HCT116 (cell line): ENCODE measurements around the gene RPL31. TPM values are rescaled to one million over a fixed set of nuclear protein-coding genes. Genes with fewer than 3 reads are reported as not detected.

Experiments used
- ATAC-seq: fragments of 200-7000 bp; cut with Tn5 transposase; 2 replicates; pipeline ENCODE4 v1.9.1; 2020; ENCODE audit warnings: mild to moderate bottlenecking, moderate library complexity
- BruUV-seq: library from RNA; stranded (reverse); fragments of 400-500 nt; replicated peaks from 2 replicates; lab custom pipeline; 2021; lab: Mats Ljungman, UMichigan
- CTCF ChIA-PET: fragments of 300-600 bp; sonication (Branson Sonifier 250); formaldehyde crosslinking; loops from one replicate; lab custom pipeline; 2021; ENCODE audit warnings: antibody characterized with exemption; lab: Charles Lee
- POLR2A ChIA-PET: fragments of 300-600, 350-600 bp; sonication (Branson Sonifier 250); formaldehyde crosslinking; loops from one replicate; lab custom pipeline; 2021; ENCODE audit warnings: antibody characterized with exemption; lab: Charles Lee
- RAD21 ChIA-PET, 2 experiments: fragments of 300-600 bp; sonication (Branson Sonifier 250); formaldehyde crosslinking; loops; one replicate each; lab custom pipeline; 2023; ENCODE audit warnings: low total read pairs in 2 of 2; ENCODE audit not compliant: uncharacterized antibody in 2 of 2, unreplicated experiment in 2 of 2, low non-redundant PET in 1 of 2; lab: Charles Lee
- DNase-seq: peaks from one replicate; pipeline ENCODE4 v3.0.0-alpha.2; 2010; ENCODE audit warnings: low read depth, low spot score
- H2AFZ ChIP-seq: fragments of 200-600 bp; shearing (Covaris generic), sonication (generic); 2 replicates; pipeline ENCODE4 v1.6.1; 2017; ENCODE audit warnings: low read depth, mixed run types, mixed read lengths, antibody characterized with exemption, low read length; ENCODE audit not compliant: poor library complexity, severe bottlenecking
- H3K27ac ChIP-seq: 2 replicates; pipeline ENCODE4 v1.5.1; 2012; ENCODE audit warnings: low read depth, low read length
- H3K27me3 ChIP-seq: fragments of 200-600 bp; sonication (generic); 2 replicates; pipeline ENCODE4 v1.6.1; 2016; ENCODE audit warnings: mixed run types, low read length, mixed read lengths; ENCODE audit not compliant: insufficient read depth
- H3K36me3 ChIP-seq, 2 experiments: fragments of 200-500 bp in 1 of 2; fragments of 200-600 bp in 1 of 2; sonication (Bioruptor generic) in 1 of 2; sonication (generic) in 1 of 2; 2 replicates each; pipeline versions ENCODE4 v1.5.1 to v1.6.1; 2014 to 2016; ENCODE audit warnings: low read length in 2 of 2, inconsistent platforms in 1 of 2, mixed read lengths in 1 of 2, mixed run types in 1 of 2; ENCODE audit not compliant: insufficient read depth in 2 of 2, control insufficient read depth in 1 of 2
- H3K4me1 ChIP-seq, 2 experiments: fragments of 200-600 bp in 1 of 2; sonication (generic) in 1 of 2; 2 replicates each; pipeline versions ENCODE4 v1.5.1 to v1.6.1; 2012 to 2017; ENCODE audit warnings: low read length in 2 of 2, inconsistent platforms in 1 of 2, mild to moderate bottlenecking in 1 of 2, mixed read lengths in 1 of 2, mixed run types in 1 of 2, moderate library complexity in 1 of 2; ENCODE audit not compliant: insufficient read depth in 2 of 2, control insufficient read depth in 1 of 2
- H3K4me2 ChIP-seq: fragments of 200-600 bp; sonication (generic); 2 replicates; pipeline ENCODE4 v1.6.1; 2017; ENCODE audit warnings: mixed run types, low read length, mixed read lengths
- H3K4me3 ChIP-seq, 2 experiments: fragments of 200-600 bp in 1 of 2; sonication (generic) in 1 of 2; replicated peaks in 1 of 2; 2 replicates each; pipeline ENCODE4 v1.5.1; 2011 to 2016; ENCODE audit warnings: low read length in 2 of 2, control low read depth in 1 of 2, low read depth in 1 of 2, mild to moderate bottlenecking in 1 of 2, mixed read lengths in 1 of 2, mixed run types in 1 of 2
- H3K79me2 ChIP-seq: fragments of 200-600 bp; sonication (generic); 2 replicates; pipeline ENCODE4 v1.6.1; 2017; ENCODE audit warnings: mild to moderate bottlenecking, mixed run types, low read length, moderate library complexity, mixed read lengths; ENCODE audit not compliant: insufficient read depth
- H3K9ac ChIP-seq: fragments of 200-600 bp; sonication (generic); 2 replicates; pipeline ENCODE4 v1.6.1; 2016; ENCODE audit warnings: low read length, mixed read lengths
- H3K9me2 ChIP-seq: fragments of 200-600 bp; sonication (generic), shearing (Covaris generic); 2 replicates; pipeline ENCODE4 v1.6.1; 2017; ENCODE audit warnings: mixed run types, mild to moderate bottlenecking, moderate library complexity; ENCODE audit not compliant: insufficient read depth
- H3K9me3 ChIP-seq, 2 experiments: fragments of 200-500 bp in 1 of 2; fragments of 200-600 bp in 1 of 2; sonication (Bioruptor generic) in 1 of 2; sonication (generic) in 1 of 2; 2 replicates each; pipeline ENCODE4 v1.6.1; 2014 to 2017; ENCODE audit warnings: low read length in 2 of 2, mixed read lengths in 2 of 2, inconsistent platforms in 1 of 2, low read depth in 1 of 2, mild to moderate bottlenecking in 1 of 2, mixed run types in 1 of 2, moderate library complexity in 1 of 2; ENCODE audit not compliant: control insufficient read depth in 1 of 2, insufficient read depth in 1 of 2
- H4K20me1 ChIP-seq: fragments of 200-600 bp; sonication (generic), shearing (Covaris generic); 2 replicates; pipeline ENCODE4 v1.6.1; 2017; ENCODE audit warnings: mixed run types, mild to moderate bottlenecking, moderate library complexity; ENCODE audit not compliant: insufficient read depth
- CBX3 ChIP-seq: IDR thresholded peaks from 2 replicates; pipeline ENCODE4 v1.6.1; 2012; ENCODE audit warnings: low read depth
- CEBPB ChIP-seq: IDR thresholded peaks from 2 replicates; pipeline ENCODE4 v1.6.1; 2012; ENCODE audit warnings: low read depth
- EZH2 ChIP-seq: fragments of 200-600 bp; sonication (generic); IDR thresholded peaks from 2 replicates; pipeline ENCODE4 v1.6.1; 2017; ENCODE audit warnings: antibody characterized with exemption, mixed run types
- POLR2A ChIP-seq: IDR thresholded peaks from 2 replicates; pipeline ENCODE4 v1.7.0; 2011; ENCODE audit warnings: borderline replicate concordance; ENCODE audit not compliant: insufficient read depth, insufficient read length; ENCODE audit errors: extremely low read depth
- POLR2AphosphoS5 ChIP-seq: IDR thresholded peaks from 2 replicates; pipeline ENCODE4 v1.6.1; 2011; ENCODE audit warnings: mild to moderate bottlenecking, low read depth, low read length, moderate library complexity
- SIN3A ChIP-seq: IDR thresholded peaks from 2 replicates; pipeline ENCODE4 v1.6.1; 2012; ENCODE audit warnings: low read depth
- SP1 ChIP-seq: IDR thresholded peaks from 2 replicates; pipeline ENCODE4 v1.6.1; 2012; ENCODE audit warnings: low read depth
- TCF7L2 ChIP-seq: IDR thresholded peaks from 2 replicates; pipeline ENCODE4 v1.7.0; 2011; ENCODE audit warnings: borderline replicate concordance, inconsistent platforms; ENCODE audit not compliant: insufficient read depth, insufficient read length; ENCODE audit errors: extremely low read depth
- intact Hi-C: fragments of 100-400 bp; cut with micrococcal nuclease; formaldehyde crosslinking; loops from 2 replicates; pipeline ENCODE4 v1.10.0; 2022
- total RNA-seq: library from RNA; stranded (reverse); gene quantifications from one replicate; pipeline ENCODE4 v1.2.1, GENCODE V29; 2021; ENCODE audit not compliant: unreplicated experiment
- TF ChIP-seq, protein P1 (sequence below): IDR thresholded peaks from 2 replicates; pipeline ENCODE4 v1.6.1; 2011; ENCODE audit warnings: mild to moderate bottlenecking, low read length, moderate library complexity; ENCODE audit not compliant: insufficient replicate concordance; ENCODE audit errors: extremely low read depth
- TF ChIP-seq, protein P2 (sequence below), 3 experiments: fragments of 200-600 bp in 1 of 3; sonication (generic) in 1 of 3; IDR thresholded peaks in 2 of 3; conservative IDR thresholded peaks in 1 of 3; 2 replicates each; pipeline ENCODE4 v1.5.1; 2012 to 2017; ENCODE audit warnings: low read depth in 2 of 3, low read length in 2 of 3, antibody characterized with exemption in 1 of 3, borderline replicate concordance in 1 of 3, control low read depth in 1 of 3, mild to moderate bottlenecking in 1 of 3, mixed read lengths in 1 of 3, mixed run types in 1 of 3, moderate library complexity in 1 of 3; ENCODE audit not compliant: insufficient read depth in 1 of 3
- TF ChIP-seq, protein P3 (sequence below): IDR thresholded peaks from 2 replicates; pipeline ENCODE4 v1.6.1; 2012

The RPL31 gene
- total RNA-seq, 1 experiment from 2014 or later, result 1,340 TPM

DNA sequence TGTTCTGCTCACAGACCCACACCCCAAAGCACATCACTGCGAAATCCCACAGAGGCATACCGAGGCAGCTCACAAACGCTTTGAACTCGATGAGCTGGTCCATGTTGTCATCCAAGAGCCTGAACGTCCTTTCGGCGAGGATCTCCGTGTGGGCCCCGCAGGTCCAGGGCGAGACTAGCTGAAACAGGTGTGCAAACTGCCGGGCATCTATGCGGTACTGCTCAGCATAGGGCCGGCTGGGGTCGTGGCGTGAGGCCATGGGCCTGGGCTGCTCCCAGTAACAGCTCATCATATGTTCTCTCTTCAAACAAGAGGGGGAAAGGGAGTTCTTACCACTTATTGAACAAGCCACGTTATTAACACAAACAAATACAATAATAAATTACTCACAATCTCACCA is 20.1 kb downstream of the RPL31 start:
- POLR2A ChIA-PET, result no interaction called here

More for the DNA sequence above, 20.1 kb downstream of the RPL31 start:
- DNase-seq (no peak), ATAC-seq (no peak)
- Histone ChIP-seq H3K4me3 (no peak overlapping the region), H3K9ac (no peak overlapping the region), H3K9me3 (no peaks in the 10 kb centered on the region), H3K27me3 (no peaks in the 10 kb centered on the region), H4K20me1 (no peaks in the 10 kb centered on the region), H3K36me3 (peaks cover 34 to 36% of the 10 kb centered on the region in 2 experiments), H3K4me1 (no peaks in the 10 kb centered on the region), H3K27ac (no peak overlapping the region), H3K9me2 (no peaks in the 10 kb centered on the region), H2AFZ (no peak overlapping the region), H3K79me2 (no peaks in the 10 kb centered on the region), H3K4me2 (no peak overlapping the region)
- ChIA-PET RAD21 (no interaction called here), CTCF (no interaction called here)
- TF ChIP-seq SIN3A (no peak), POLR2AphosphoS5 (no peak; the same call in 1 of the 2 replicates), EZH2 (no peak), CBX3 (no peak), SP1 (no peak), CEBPB (no peak), POLR2A (no peak), TCF7L2 (no peak)
- TF ChIP-seq, protein P1, sequence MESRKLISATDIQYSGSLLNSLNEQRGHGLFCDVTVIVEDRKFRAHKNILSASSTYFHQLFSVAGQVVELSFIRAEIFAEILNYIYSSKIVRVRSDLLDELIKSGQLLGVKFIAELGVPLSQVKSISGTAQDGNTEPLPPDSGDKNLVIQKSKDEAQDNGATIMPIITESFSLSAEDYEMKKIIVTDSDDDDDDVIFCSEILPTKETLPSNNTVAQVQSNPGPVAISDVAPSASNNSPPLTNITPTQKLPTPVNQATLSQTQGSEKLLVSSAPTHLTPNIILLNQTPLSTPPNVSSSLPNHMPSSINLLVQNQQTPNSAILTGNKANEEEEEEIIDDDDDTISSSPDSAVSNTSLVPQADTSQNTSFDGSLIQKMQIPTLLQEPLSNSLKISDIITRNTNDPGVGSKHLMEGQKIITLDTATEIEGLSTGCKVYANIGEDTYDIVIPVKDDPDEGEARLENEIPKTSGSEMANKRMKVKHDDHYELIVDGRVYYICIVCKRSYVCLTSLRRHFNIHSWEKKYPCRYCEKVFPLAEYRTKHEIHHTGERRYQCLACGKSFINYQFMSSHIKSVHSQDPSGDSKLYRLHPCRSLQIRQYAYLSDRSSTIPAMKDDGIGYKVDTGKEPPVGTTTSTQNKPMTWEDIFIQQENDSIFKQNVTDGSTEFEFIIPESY, result no peak
- TF ChIP-seq, protein P2, sequence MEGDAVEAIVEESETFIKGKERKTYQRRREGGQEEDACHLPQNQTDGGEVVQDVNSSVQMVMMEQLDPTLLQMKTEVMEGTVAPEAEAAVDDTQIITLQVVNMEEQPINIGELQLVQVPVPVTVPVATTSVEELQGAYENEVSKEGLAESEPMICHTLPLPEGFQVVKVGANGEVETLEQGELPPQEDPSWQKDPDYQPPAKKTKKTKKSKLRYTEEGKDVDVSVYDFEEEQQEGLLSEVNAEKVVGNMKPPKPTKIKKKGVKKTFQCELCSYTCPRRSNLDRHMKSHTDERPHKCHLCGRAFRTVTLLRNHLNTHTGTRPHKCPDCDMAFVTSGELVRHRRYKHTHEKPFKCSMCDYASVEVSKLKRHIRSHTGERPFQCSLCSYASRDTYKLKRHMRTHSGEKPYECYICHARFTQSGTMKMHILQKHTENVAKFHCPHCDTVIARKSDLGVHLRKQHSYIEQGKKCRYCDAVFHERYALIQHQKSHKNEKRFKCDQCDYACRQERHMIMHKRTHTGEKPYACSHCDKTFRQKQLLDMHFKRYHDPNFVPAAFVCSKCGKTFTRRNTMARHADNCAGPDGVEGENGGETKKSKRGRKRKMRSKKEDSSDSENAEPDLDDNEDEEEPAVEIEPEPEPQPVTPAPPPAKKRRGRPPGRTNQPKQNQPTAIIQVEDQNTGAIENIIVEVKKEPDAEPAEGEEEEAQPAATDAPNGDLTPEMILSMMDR (IDR thresholded peaks at IDR 0.05 in 2 of 3, conservative IDR thresholded peaks at IDR 0.05 in 1 of 3; ENCODE audit: borderline replicate concordance in 1 of 3, insufficient read depth in 1 of 3, low read depth in 2 of 3, low read length in 2 of 3), result no peak
- TF ChIP-seq, protein P3, sequence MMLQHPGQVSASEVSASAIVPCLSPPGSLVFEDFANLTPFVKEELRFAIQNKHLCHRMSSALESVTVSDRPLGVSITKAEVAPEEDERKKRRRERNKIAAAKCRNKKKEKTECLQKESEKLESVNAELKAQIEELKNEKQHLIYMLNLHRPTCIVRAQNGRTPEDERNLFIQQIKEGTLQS, result no peak
- BruUV-seq, result no TSS peak
- intact Hi-C loops, result no loop called here
